Activated CD8-positive, alpha-beta T cell treated with anti-CD3 and anti-CD28 coated beads for 36 hours (primary cell): ENCODE results near the gene CALCA. TPM values are rescaled to one million over a fixed set of nuclear protein-coding genes. Genes with fewer than 3 reads are reported as not detected.

Experiments
- ATAC-seq: fragments of 200-7000 bp; cut with Tn5 transposase; one replicate; pipeline ENCODE4 v1.10.0; 2021; ENCODE audit warnings: mild to moderate bottlenecking, moderate library complexity
- CTCF ChIA-PET: fragments of 350-600 bp; sonication (Branson Sonifier 250); formaldehyde crosslinking; loops from one replicate; lab custom pipeline; 2021; ENCODE audit warnings: antibody characterized with exemption; lab: Charles Lee
- POLR2A ChIA-PET: fragments of 350-600 bp; sonication (Branson Sonifier 250); formaldehyde crosslinking; loops from one replicate; lab custom pipeline; 2021; ENCODE audit warnings: antibody characterized with exemption; lab: Charles Lee
- DNase-seq: peaks from one replicate; pipeline ENCODE4 v3.0.0-alpha.2; 2020
- H3K27ac Mint-ChIP-seq: one replicate; pipeline ENCODE4 v1.8.0; 2021; ENCODE audit warnings: mild to moderate bottlenecking, mixed read lengths
- H3K27me3 Mint-ChIP-seq: one replicate; pipeline ENCODE4 v1.8.0; 2021; ENCODE audit warnings: mixed read lengths
- H3K36me3 Mint-ChIP-seq: one replicate; pipeline ENCODE4 v1.8.0; 2021; ENCODE audit warnings: low read depth, mixed read lengths
- H3K4me1 Mint-ChIP-seq: one replicate; pipeline ENCODE4 v1.8.0; 2021; ENCODE audit warnings: low read depth, mixed read lengths
- H3K4me3 Mint-ChIP-seq: one replicate; pipeline ENCODE4 v1.8.0; 2021; ENCODE audit warnings: mild to moderate bottlenecking, moderate library complexity, mixed read lengths
- H3K9me3 Mint-ChIP-seq: one replicate; pipeline ENCODE4 v1.8.0; 2021; ENCODE audit warnings: mixed read lengths
- CTCF ChIP-seq: fragments of 200-600 bp; IDR thresholded peaks from one replicate; pipeline ENCODE4 v1.8.0; 2022; ENCODE audit warnings: antibody characterized with exemption, mild to moderate bottlenecking
- intact Hi-C: fragments of 100-400 bp; cut with micrococcal nuclease; formaldehyde crosslinking; loops from one replicate; pipeline ENCODE4 v1.10.0; 2022
- total RNA-seq, 2 experiments: library from RNA; stranded (reverse); gene quantifications; one replicate each; pipeline ENCODE4 v1.2.3, GENCODE V29; 2021

Gene CALCA
- total RNA-seq, 2 experiments from 2014 or later: not detected

- H3K9me3 Mint-ChIP-seq: no peaks in the 10 kb centered on the region
- H3K27ac Mint-ChIP-seq: no peak overlapping the region
- peaks cover 59% of the 10 kb centered on the region for H3K27me3 Mint-ChIP-seq
- DNase-seq: peak; percentile 87
- ChIA-PET POLR2A (no interaction called here), CTCF (interaction anchor here (0.7 to 3.0 kb wide), 17 partner anchors 12 to 238 kb away, joined by 3 to 32 read pairs (median 4); partner anchors contain the start of gene CALCB)
- H3K4me3 Mint-ChIP-seq: no peak overlapping the region
- peaks cover 25% of the 10 kb centered on the region for H3K4me1 Mint-ChIP-seq
- TF ChIP-seq CTCF: peak; percentile 74
- peak; percentile 63 for ATAC-seq
- H3K36me3 Mint-ChIP-seq: no peaks in the 10 kb centered on the region
- intact Hi-C loops: loop anchor here (2.0 to 5.0 kb wide), 3 partner anchors 37 to 105 kb away; no protein-coding TSS in a partner anchor
Measured at GRCh38 chr11:14969901-14970323, 2.2 kb downstream of the CALCA start.

DNA sequence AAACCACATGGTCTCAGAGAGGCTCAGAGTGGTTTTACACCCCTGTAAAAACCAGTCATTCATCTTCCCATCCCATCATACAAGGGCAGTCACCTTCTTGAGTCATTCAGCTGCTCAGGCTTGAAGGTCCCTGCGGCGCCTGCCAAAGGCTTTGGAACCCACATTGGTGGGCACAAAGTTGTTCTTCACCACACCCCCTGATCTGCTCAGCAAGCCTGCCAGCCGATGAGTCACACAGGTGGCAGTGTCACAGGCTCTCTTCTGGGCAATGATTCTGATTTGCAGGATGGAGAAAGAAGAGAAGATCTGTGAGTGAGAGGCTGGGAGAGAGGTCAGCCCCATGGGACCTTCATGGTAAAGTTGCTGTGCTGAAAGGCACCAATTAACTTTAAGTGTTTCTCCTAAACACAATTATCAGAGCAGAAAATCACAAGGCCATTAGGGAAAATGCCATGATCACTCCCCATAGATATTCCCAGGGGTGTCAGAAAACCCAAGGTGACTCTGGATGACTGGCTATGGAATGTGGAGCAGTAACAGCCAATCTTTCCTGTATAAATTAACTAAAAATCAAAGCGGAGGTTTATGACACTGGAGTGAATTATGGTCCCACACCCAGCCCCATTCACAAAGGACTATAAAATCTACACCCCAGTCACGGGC is 4.4 kb downstream of the CALCA start:
- ATAC-seq (no peak), DNase-seq (no peak)
- Mint-ChIP-seq H3K27ac (no peak overlapping the region), H3K36me3 (no peaks in the 10 kb centered on the region), H3K4me1 (peaks cover 5% of the 10 kb centered on the region), H3K4me3 (no peak overlapping the region), H3K9me3 (no peaks in the 10 kb centered on the region), H3K27me3 (peaks cover 39% of the 10 kb centered on the region)
- intact Hi-C loops: no loop called here
- ChIA-PET CTCF (interaction anchor here (1.0 to 3.0 kb wide), 5 partner anchors 18 to 108 kb away, joined by 4 to 32 read pairs (median 17); no protein-coding TSS in a partner anchor), POLR2A (no interaction called here)
- no peak for TF ChIP-seq CTCF

DNA sequence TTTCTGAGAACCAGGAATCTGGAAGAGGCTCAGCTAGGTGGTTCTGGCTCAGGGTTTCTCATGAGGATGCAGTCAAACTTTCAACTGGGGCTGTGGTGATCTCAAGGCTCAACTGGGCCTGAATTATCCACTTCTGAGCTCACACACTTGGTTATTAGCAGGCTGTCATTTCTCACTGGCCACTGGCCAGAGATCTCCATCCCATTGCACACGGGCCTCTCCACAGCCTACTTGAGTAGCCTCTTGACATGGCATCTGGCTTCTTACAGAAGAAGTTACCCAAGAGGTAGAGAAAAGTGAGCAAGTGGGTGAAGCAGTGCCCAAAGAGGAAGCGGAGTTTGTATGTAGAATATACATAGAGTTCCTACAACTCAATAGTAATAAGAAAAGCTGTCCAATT is 16.0 kb downstream of the CALCA start:
- POLR2A ChIA-PET: no interaction called here
- no peak for DNase-seq
- no peak for TF ChIP-seq CTCF
- CTCF ChIA-PET: interaction anchor here (1.3 to 3.9 kb wide), 3 partner anchors 13 to 50 kb away, joined by 4 to 18 read pairs (median 9); no protein-coding TSS in a partner anchor
- Mint-ChIP-seq H3K36me3 (no peaks in the 10 kb centered on the region), H3K9me3 (no peaks in the 10 kb centered on the region), H3K27me3 (peaks cover 3% of the 10 kb centered on the region), H3K4me1 (no peaks in the 10 kb centered on the region), H3K27ac (no peak overlapping the region), H3K4me3 (no peak overlapping the region)
- ATAC-seq: no peak
- intact Hi-C loops: no loop called here

DNA sequence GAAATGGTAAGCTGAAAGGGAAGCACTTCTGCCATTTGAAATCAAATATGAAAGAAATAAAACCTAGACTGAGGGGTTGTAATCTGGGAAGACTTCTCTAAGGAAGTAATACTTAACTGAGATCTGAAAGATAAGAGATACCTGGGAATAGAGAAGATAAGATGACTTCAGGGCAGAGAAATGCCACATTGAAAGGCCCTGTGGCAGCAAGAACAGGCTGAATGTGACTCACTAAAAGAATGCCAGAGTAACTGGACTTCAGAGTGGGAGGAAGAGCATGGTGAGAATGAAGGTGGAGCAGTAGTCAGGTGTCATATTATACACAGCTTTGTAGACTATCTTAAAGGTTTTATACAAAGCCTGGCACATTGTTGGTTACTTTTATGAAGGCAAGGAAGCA is 17.6 kb downstream of the CALCA start:
- CTCF ChIA-PET: interaction anchor here (1.3 to 3.9 kb wide), 3 partner anchors 15 to 46 kb away, joined by 4 to 18 read pairs (median 13); no protein-coding TSS in a partner anchor

More for the DNA sequence above, 17.6 kb downstream of the CALCA start:
- no peaks in the 10 kb centered on the region for H3K36me3 Mint-ChIP-seq
- H3K4me1 Mint-ChIP-seq: no peaks in the 10 kb centered on the region
- no peak for TF ChIP-seq CTCF
- POLR2A ChIA-PET: no interaction called here
- DNase-seq (no peak), ATAC-seq (no peak)
- no peaks in the 10 kb centered on the region for H3K27me3 Mint-ChIP-seq
- H3K4me3 Mint-ChIP-seq: no peak overlapping the region
- intact Hi-C loops: no loop called here
- H3K9me3 Mint-ChIP-seq: no peaks in the 10 kb centered on the region
- H3K27ac Mint-ChIP-seq: no peak overlapping the region
